Measurements from ENCODE around the gene RNF215.

RNF215 gene

GRCh38 chr22:30386960-30387827 is at the start of gene RNF215:
Gene RNF215, minus strand, starts transcription at chr22:30387411. Its CDS starts 98 bp downstream, at chr22:30387313.
- DNase-seq, result peak; percentile 16

- DNase-seq, result no peak
These were observed 49.0 kb upstream of the RNF215 start for GRCh38 chr22:30436196-30436595.

GRCh38 chr22:30435674-30436126 is 48.5 kb upstream of the RNF215 start:
- DNase-seq, result no peak

GRCh38 chr22:30434843-30435242 is 47.6 kb upstream of the RNF215 start:
- DNase-seq, result no peak

GRCh38 chr22:30433773-30434172 is 46.6 kb upstream of the RNF215 start:
- DNase-seq, result no peak

GRCh38 chr22:30433227-30433626 is 46.0 kb upstream of the RNF215 start:
- no peak for DNase-seq

GRCh38 chr22:30432520-30432919 is 45.3 kb upstream of the RNF215 start:
- DNase-seq, result no peak

- DNase-seq, result no peak
These were observed 44.9 kb upstream of the RNF215 start for GRCh38 chr22:30432096-30432495.

GRCh38 chr22:30430933-30431332 is 43.7 kb upstream of the RNF215 start:
- DNase-seq, result no peak

GRCh38 chr22:30429887-30430286 is 42.7 kb upstream of the RNF215 start:
- no peak for DNase-seq

- no peak for DNase-seq
These were observed 40.7 kb upstream of the RNF215 start for GRCh38 chr22:30427871-30428270.

- DNase-seq, result peak; percentile 40
These were observed 39.5 kb upstream of the RNF215 start for GRCh38 chr22:30426388-30427353.

GRCh38 chr22:30425616-30426387 is 38.6 kb upstream of the RNF215 start, which contains the start of gene MTFP1:
Gene MTFP1, plus strand, starts transcription at chr22:30425768. Its CDS starts 112 bp downstream, at chr22:30425880.
- DNase-seq, result no peak

- DNase-seq, result no peak
These were observed 38.1 kb upstream of the RNF215 start for GRCh38 chr22:30425327-30425615.

- no peak for DNase-seq
These were observed 37.5 kb upstream of the RNF215 start for GRCh38 chr22:30424534-30425326.

- DNase-seq, result peak; percentile 94
These were observed 36.8 kb upstream of the RNF215 start for GRCh38 chr22:30423959-30424533.

GRCh38 chr22:30423301-30423958 is 36.2 kb upstream of the RNF215 start:
- DNase-seq, result no peak

- DNase-seq, result no peak
These were observed 35.5 kb upstream of the RNF215 start for GRCh38 chr22:30422481-30423300.

GRCh38 chr22:30421695-30422480 is 34.7 kb upstream of the RNF215 start:
- no peak for DNase-seq
